Aorta (tissue), 5 donors: Measurements from ENCODE around the gene PSTPIP1. TPM values are rescaled to one million over a fixed set of nuclear protein-coding genes. Genes with fewer than 3 reads are reported as not detected.

ENCODE experiments used
- ATAC-seq: fragments of 200-7000 bp; cut with Tn5 transposase; one replicate; pipeline ENCODE4 v1.9.1; 2022; ENCODE audit warnings: moderate library complexity; ENCODE audit not compliant: low FRiP score
- DNase-seq, 2 donors: peaks; one replicate each; pipeline ENCODE4 v3.0.0-alpha.2; 2020
- H3K27ac ChIP-seq, 2 donors: one replicate each; pipeline ENCODE4 v1.5.1; 2013; ENCODE audit warnings: low read length in 2 of 2, mild to moderate bottlenecking in 2 of 2, moderate library complexity in 2 of 2, control low read depth in 1 of 2, inconsistent platforms in 1 of 2, low read depth in 1 of 2
- H3K27me3 ChIP-seq, 2 donors: one replicate each; pipeline ENCODE4 v1.6.1; 2013; ENCODE audit warnings: control low read depth in 1 of 2, low read length in 1 of 2, mild to moderate bottlenecking in 1 of 2, moderate library complexity in 1 of 2; ENCODE audit not compliant: insufficient read depth in 2 of 2, control insufficient read depth in 1 of 2
- H3K36me3 ChIP-seq, 2 donors: one replicate each; pipeline ENCODE4 v1.6.1; 2013; ENCODE audit warnings: control low read depth in 1 of 2, low read length in 1 of 2, mild to moderate bottlenecking in 1 of 2; ENCODE audit not compliant: insufficient read depth in 2 of 2, control insufficient read depth in 1 of 2
- H3K4me1 ChIP-seq, 2 donors: one replicate each; pipeline ENCODE4 v1.6.1; 2013; ENCODE audit warnings: low read length in 2 of 2, control low read depth in 1 of 2, mild to moderate bottlenecking in 1 of 2, moderate library complexity in 1 of 2; ENCODE audit not compliant: insufficient read depth in 2 of 2, control insufficient read depth in 1 of 2
- H3K4me3 ChIP-seq, 2 donors: one replicate each; pipeline ENCODE4 v1.5.1; 2013; ENCODE audit warnings: low read length in 2 of 2, control low read depth in 1 of 2, mild to moderate bottlenecking in 1 of 2
- H3K9me3 ChIP-seq: one replicate; pipeline ENCODE4 v1.6.1; 2013; ENCODE audit warnings: mild to moderate bottlenecking, low read length; ENCODE audit not compliant: control insufficient read depth
- WGBS, 2 donors: extraction: QIAGEN DNeasy Blood & Tissue Kit; methylation state at CpG; one replicate each; pipeline ENCODE4 v1.1.7; 2013; 5-methylcytosine and 5-hydroxymethylcytosine counted together
- intact Hi-C, 2 donors: fragments of 100-400 bp; cut with DNase I; formaldehyde crosslinking; loops; one replicate each; pipeline versions ENCODE4 v1.14.2 to v1.15.0; 2022
- polyA plus RNA-seq, 2 donors: library from polyadenylated mRNA; stranded (reverse); fragments of 200-250 nt; gene quantifications; one replicate each; pipeline ENCODE4 v1.2.3, GENCODE V29; 2013
- total RNA-seq, 2 donors: library from RNA; stranded (reverse); fragmentation: NEBNext Ultra II Directional; extraction: Animal tissue kit (Norgen Biotek cat#: 25700); gene quantifications; one replicate each; pipeline ENCODE4 v1.2.1, GENCODE V29; 2021
- donor health status: healthy with polysubstance abuse.
- donor health status: Bipolar disorder and iron deficiency.
- donor health status: DM: no; HTN: no; CAD: no.
- donor health status: DM: no; HTN: no; CAD: no.
- donor health status: DM: yes; HTN: yes; CAD: no.

PSTPIP1 gene
- total and polyA plus RNA-seq, 4 donors: 14.1 to 42.9 (median 23.5) TPM

DNA sequence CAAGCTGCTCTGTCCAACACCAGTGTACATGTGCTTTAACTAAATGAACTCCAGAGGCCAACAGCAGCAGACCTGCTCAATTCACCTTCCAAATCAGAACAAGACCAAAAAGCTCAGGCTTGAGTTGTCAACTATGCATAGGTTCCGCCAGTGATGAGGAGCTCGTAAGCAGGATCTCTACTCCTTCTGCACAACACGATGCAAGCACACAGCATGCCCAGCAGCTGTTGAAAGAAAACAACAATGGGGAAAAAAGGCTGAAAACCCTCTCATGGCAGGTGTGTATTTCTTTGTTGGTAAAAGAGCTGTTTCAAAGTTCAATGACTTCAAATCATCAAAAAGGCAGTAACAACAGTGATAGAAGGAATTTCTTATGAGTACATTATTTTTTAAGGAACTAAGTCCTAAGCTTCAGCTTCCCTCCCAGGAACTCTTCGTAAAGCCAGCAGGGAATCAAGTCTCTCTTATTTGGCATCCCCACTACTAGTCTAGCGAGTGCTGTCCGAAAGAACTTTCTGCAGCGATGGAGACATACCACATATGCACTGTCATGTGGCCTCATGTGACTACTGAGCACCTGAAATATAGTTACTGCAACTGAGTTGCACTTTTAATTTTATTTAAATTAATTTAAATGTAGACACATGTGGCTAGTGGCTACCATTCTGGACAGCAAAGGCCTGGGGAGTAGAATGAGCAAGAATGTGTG, 51.9 kb downstream of the PSTPIP1 start:
- intact Hi-C loops: no loop called here
- H3K9me3 ChIP-seq: no peaks in the 10 kb centered on the region
- DNase-seq (no peak), ATAC-seq (no peak)
- no peaks in the 10 kb centered on the region for H3K27me3 ChIP-seq
- 91 to 94% methylated on average over 7 of the region's 7 CpGs for WGBS, 2 donors
- H3K36me3 ChIP-seq: peaks cover 0 to 3% of the 10 kb centered on the region in 2 donors
- no peaks in the 10 kb centered on the region for H3K4me1 ChIP-seq
- no peak overlapping the region for H3K4me3 ChIP-seq
- H3K27ac ChIP-seq: no peak overlapping the region

DNA sequence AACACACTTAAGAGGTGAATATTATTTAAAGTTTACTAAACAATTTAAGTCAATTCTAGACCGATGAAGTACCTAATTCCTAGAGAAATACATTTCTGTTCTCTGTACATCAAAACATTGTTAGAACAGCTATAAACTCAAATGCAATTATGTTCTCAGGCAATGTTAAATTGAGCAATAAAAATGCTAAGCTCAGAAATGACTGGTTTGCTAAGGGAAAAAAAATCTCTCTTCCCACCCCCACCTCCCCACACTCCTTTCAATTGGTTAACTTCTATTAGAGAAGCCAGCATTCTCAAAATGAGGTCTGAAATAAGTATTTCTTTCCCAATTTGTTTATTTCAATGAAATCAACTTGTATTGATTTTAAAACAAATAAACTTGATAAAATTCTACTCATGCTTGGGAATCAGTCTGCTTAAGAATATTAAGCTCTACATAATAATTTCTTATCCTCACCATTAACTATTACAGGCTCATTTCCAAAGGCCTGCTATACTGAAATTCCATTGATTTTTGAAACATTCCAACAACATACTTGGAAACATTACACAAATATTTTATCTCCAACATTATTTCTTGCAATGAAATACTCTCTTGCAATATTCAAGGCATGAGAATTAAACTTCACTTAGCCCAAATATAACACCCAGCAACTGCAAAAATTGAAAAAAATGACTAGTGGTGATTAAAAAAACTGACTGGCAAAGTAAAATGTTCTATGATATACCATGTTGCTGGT, 53.4 kb downstream of the PSTPIP1 start:
- Histone ChIP-seq H3K27ac (no peak overlapping the region), H3K36me3 (peaks cover 0 to 3% of the 10 kb centered on the region in 2 donors), H3K4me1 (no peaks in the 10 kb centered on the region), H3K4me3 (no peak overlapping the region), H3K9me3 (no peaks in the 10 kb centered on the region), H3K27me3 (no peaks in the 10 kb centered on the region)
- WGBS, 2 donors: 95 to 98% methylated on average over 1 of the region's 1 CpG
- intact Hi-C loops: no loop called here
- no peak for DNase-seq
- no peak for ATAC-seq

- H3K9me3 ChIP-seq: no peaks in the 10 kb centered on the region
- peaks cover 0 to 3% of the 10 kb centered on the region in 2 donors for H3K4me1 ChIP-seq
- DNase-seq: no peak
- intact Hi-C loops: no loop called here
- 56 to 63% methylated on average over 2 of the region's 2 CpGs for WGBS, 2 donors
- no peak overlapping the region for H3K4me3 ChIP-seq
- H3K27ac ChIP-seq: no peak overlapping the region
- no peaks in the 10 kb centered on the region for H3K36me3 ChIP-seq
- H3K27me3 ChIP-seq: no peaks in the 10 kb centered on the region
- ATAC-seq: no peak
These were observed 57.6 kb downstream of the PSTPIP1 start for GRCh38 chr15:77052556-77052955.

GRCh38 chr15:77053709-77054108, 58.8 kb downstream of the PSTPIP1 start:
- H3K4me3 ChIP-seq: no peak overlapping the region
- WGBS, 2 donors: 93 to 96% methylated on average over 2 of the region's 2 CpGs

DNA sequence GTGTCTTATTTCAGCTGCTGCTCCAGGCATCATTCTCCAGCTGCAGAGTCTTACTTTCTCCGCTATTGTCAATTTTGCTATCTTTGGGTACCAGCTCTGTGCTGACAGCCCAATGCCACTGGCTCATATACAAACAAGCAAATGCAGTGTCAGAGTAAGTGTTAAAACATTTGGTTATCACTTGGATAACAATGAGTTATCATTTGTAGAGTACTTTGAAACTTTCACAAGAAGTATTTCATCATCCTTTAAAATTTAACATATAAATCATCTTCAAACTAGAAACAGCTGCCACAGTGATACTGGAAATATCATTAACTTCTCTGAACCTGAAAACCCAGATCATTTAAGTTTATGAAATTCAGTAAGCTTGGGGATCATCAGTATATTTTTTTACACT, 62.1 kb downstream of the PSTPIP1 start:
- Histone ChIP-seq H3K4me1 (peaks cover 5% of the 10 kb centered on the region in 2 donors), H3K4me3 (no peak overlapping the region), H3K36me3 (no peaks in the 10 kb centered on the region), H3K27ac (no peak overlapping the region), H3K9me3 (no peaks in the 10 kb centered on the region), H3K27me3 (no peaks in the 10 kb centered on the region)
- WGBS, 2 donors: 99 to 100% methylated on average over 1 of the region's 1 CpG
- intact Hi-C loops: no loop called here
- no peak for DNase-seq
- ATAC-seq: no peak

More at GRCh38 chr15:77053709-77054108, 58.8 kb downstream of the PSTPIP1 start:
- intact Hi-C loops: no loop called here
- no peak overlapping the region for H3K27ac ChIP-seq
- peaks cover 0 to 3% of the 10 kb centered on the region in 2 donors for H3K4me1 ChIP-seq
- DNase-seq: no peak
- H3K27me3 ChIP-seq: no peaks in the 10 kb centered on the region
- no peaks in the 10 kb centered on the region for H3K9me3 ChIP-seq
- ATAC-seq: no peak
- H3K36me3 ChIP-seq: no peaks in the 10 kb centered on the region

GRCh38 chr15:77057685-77058084, 62.8 kb downstream of the PSTPIP1 start:
- Histone ChIP-seq H3K27me3 (no peaks in the 10 kb centered on the region), H3K4me3 (no peak overlapping the region), H3K9me3 (no peaks in the 10 kb centered on the region), H3K27ac (no peak overlapping the region), H3K36me3 (no peaks in the 10 kb centered on the region), H3K4me1 (peaks cover 5% of the 10 kb centered on the region in 2 donors)
- 91 to 95% methylated on average over 4 of the region's 4 CpGs for WGBS, 2 donors
- ATAC-seq: no peak
- intact Hi-C loops: no loop called here
- no peak for DNase-seq

DNA sequence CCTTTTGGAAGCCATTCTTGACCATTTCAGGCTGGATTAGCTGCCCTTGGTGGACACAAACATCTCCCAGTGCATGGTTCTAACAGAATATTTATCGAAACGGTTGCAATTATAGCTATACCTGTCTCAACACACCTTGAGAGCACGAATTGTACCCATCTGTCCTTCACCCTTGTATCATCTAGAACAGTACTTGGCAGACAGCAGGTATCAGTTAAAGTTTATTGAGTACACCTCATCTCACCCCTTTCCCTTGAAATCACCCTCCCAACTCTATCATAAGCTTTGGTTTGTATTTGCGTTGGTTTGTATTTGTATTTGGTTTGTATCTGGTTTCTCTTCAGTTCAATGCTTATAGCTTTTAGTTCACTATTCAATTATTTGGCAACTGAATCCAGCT, 63.5 kb downstream of the PSTPIP1 start:
- Histone ChIP-seq H3K4me3 (no peak overlapping the region), H3K27ac (no peak overlapping the region), H3K9me3 (no peaks in the 10 kb centered on the region), H3K27me3 (no peaks in the 10 kb centered on the region), H3K36me3 (no peaks in the 10 kb centered on the region), H3K4me1 (peaks cover 5% of the 10 kb centered on the region in 2 donors)
- WGBS, 2 donors: 91 to 95% methylated on average over 4 of the region's 4 CpGs
- intact Hi-C loops: no loop called here
- DNase-seq (no peak), ATAC-seq (no peak)

DNA sequence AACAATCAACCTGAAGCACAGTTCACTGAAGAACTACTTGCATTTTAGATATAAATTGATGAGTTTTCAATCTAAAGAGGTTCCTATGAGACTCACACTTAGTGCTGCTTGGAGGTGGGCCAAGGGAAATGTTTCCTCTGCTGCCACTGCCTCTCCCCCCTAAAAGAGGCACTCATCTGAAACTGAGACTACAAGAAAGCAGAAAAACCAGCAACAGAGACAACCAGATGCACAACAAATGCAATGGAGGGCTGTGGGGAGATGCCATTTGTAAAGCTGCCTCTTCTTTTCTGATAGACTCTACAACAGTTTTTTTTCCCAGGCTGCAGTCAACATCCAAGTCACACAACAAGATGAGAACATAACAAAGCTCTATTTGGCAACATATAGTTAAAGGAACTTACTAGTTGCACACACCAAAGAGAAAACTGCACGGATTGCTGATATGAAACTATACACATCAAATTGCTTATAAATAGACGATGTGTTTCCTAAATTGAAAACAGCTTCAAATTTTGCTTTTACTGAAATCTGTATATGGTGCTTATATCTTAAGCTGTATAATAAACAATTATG, 64.9 kb downstream of the PSTPIP1 start:
- ATAC-seq: no peak
- Histone ChIP-seq H3K36me3 (no peaks in the 10 kb centered on the region), H3K27ac (no peak overlapping the region), H3K4me1 (peaks cover 5% of the 10 kb centered on the region in 2 donors), H3K9me3 (no peaks in the 10 kb centered on the region), H3K27me3 (no peaks in the 10 kb centered on the region), H3K4me3 (no peak overlapping the region)
- WGBS, 2 donors: 13% methylated on average over 2 of the region's 2 CpGs
- no peak for DNase-seq
- intact Hi-C loops: no loop called here
